ENCODE data around the gene RANBP3. TPM values are rescaled to one million over a fixed set of nuclear protein-coding genes. Genes with fewer than 3 reads are reported as not detected.

RANBP3 gene
- polyA plus RNA-seq, 1 of the 3 experiments (the other 2 are of a cell fraction) = 84.0 TPM

GRCh38 chr19:5907241-5907640 is 70.7 kb downstream of the RANBP3 start:
- DNase-seq = no peak
- Histone ChIP-seq H3K27ac (ENCODE audit: low read depth in 2 of 2, low read length in 1 of 2) (no peak overlapping the region), H3K79me2 (ENCODE audit: insufficient read depth) (peaks cover 27% of the 10 kb centered on the region), H3K4me2 (no peak overlapping the region), H3K4me3 (ENCODE audit: low read depth in 2 of 2, low read length in 1 of 2) (no peak overlapping the region), H3K36me3 (replicated peaks in 1 of 2; ENCODE audit: control insufficient read depth in 1 of 2, insufficient read depth in 2 of 2, low read length in 1 of 2) (peaks cover 2 to 4% of the 10 kb centered on the region in 2 experiments), H3F3A (replicated peaks; ENCODE audit: insufficient read depth) (no peaks in the 10 kb centered on the region), H3K27me3 (ENCODE audit: insufficient read depth) (no peaks in the 10 kb centered on the region), H3K4me1 (ENCODE audit: control insufficient read depth in 1 of 2, insufficient read depth in 2 of 2, low read depth in 1 of 2, low read length in 1 of 2) (peaks cover 0 to 4% of the 10 kb centered on the region in 2 experiments; a peak in 2 of 4 replicates), H2AFZ (ENCODE audit: low read depth) (no peak overlapping the region), H4K20me1 (ENCODE audit: insufficient read depth) (0 out of 2 replicates have a peak, but pooled peaks cover 3% of the 10 kb centered on the region), H3K9me2 (no peaks in the 10 kb centered on the region), H3K9ac (no peak overlapping the region), H3K9me3 (no peaks in the 10 kb centered on the region)
- ChIA-PET POLR2A (no interaction called here), CTCF (interaction anchor here (0.6 to 2.0 kb wide), 3 partner anchors 17 to 103 kb away, joined by 3 to 9 read pairs (median 3); no protein-coding TSS in a partner anchor)
- no peak for TF ChIP-seq FOXM1 (IDR thresholded peaks at IDR 0.05; ENCODE audit: low read depth)
- no peak for TF ChIP-seq CHD2 (IDR thresholded peaks at IDR 0.05; ENCODE audit: low read length, partially characterized antibody)
- no peak for TF ChIP-seq JUND (IDR thresholded peaks at IDR 0.05)
- TF ChIP-seq FOXJ3 (CRISPR knock-in tag; IDR thresholded peaks at IDR 0.05) = no peak
- TF ChIP-seq USF2 (IDR thresholded peaks at IDR 0.05; ENCODE audit: borderline replicate concordance, low read depth, low read length) = no peak
- no peak for TF ChIP-seq REST (IDR thresholded peaks at IDR 0.05; ENCODE audit: low read depth, low read length)
- no peak for TF ChIP-seq NFIC (IDR thresholded peaks at IDR 0.05; ENCODE audit: borderline replicate concordance)
- TF ChIP-seq EP300 (IDR thresholded peaks at IDR 0.05; ENCODE audit: borderline replicate concordance in 1 of 2, low read depth in 1 of 2, low read length in 1 of 2) = no peak
- TF ChIP-seq PBX3 (IDR thresholded peaks at IDR 0.05) = no peak
- TF ChIP-seq FOSL2 (IDR thresholded peaks at IDR 0.05; ENCODE audit: borderline replicate concordance, low read depth) = no peak
- no peak for TF ChIP-seq RXRA (IDR thresholded peaks at IDR 0.05; ENCODE audit: borderline replicate concordance, low read depth)
- TF ChIP-seq MEF2A (IDR thresholded peaks at IDR 0.05; ENCODE audit: borderline replicate concordance, low read depth) = no peak
- no peak for TF ChIP-seq TCF12 (IDR thresholded peaks at IDR 0.05)
- TF ChIP-seq USF1 (IDR thresholded peaks at IDR 0.05; ENCODE audit: borderline replicate concordance, low read depth) = no peak
- no peak for TF ChIP-seq MAX (IDR thresholded peaks at IDR 0.05; ENCODE audit: low read depth)
- TF ChIP-seq IRF3 (IDR thresholded peaks at IDR 0.05; ENCODE audit: low read depth, low read length) = no peak
- TF ChIP-seq ZBTB33 (IDR thresholded peaks at IDR 0.05; ENCODE audit: borderline replicate concordance, low read depth) = no peak
- no peak for TF ChIP-seq ELF1 (IDR thresholded peaks at IDR 0.05)
- 84% methylated on average over 5 of the region's 5 CpGs for WGBS (ENCODE audit: low lambda C conversion rate)
